ENCODE data around the gene C5orf63.
"Not testable (repeated sequence)": the region's sequence is repeated elsewhere in the genome, so short reads cannot be mapped to it uniquely, and the experiment has no call there.

Gene C5orf63

GRCh38 chr5:127070243-127070642 is 3.1 kb downstream of the C5orf63 start:
- no peak for FAIRE-seq

- no peak for FAIRE-seq
These were observed 4.6 kb downstream of the C5orf63 start for GRCh38 chr5:127068493-127069214.

GRCh38 chr5:127066721-127067120 is 6.6 kb downstream of the C5orf63 start:
- FAIRE-seq = no peak

- FAIRE-seq = no peak
These were observed 9.0 kb downstream of the C5orf63 start for GRCh38 chr5:127064253-127064840.

GRCh38 chr5:127063257-127063913 is 9.9 kb downstream of the C5orf63 start:
- no peak for FAIRE-seq

GRCh38 chr5:127061956-127062355 is 11.3 kb downstream of the C5orf63 start:
- FAIRE-seq = no peak

- FAIRE-seq = no peak
These were observed 11.8 kb downstream of the C5orf63 start for GRCh38 chr5:127061537-127061936.

GRCh38 chr5:127060470-127060985 is 12.8 kb downstream of the C5orf63 start:
- no peak for FAIRE-seq

GRCh38 chr5:127056896-127057295 is 16.4 kb downstream of the C5orf63 start:
- no peak for FAIRE-seq

GRCh38 chr5:127055880-127056653 is 17.2 kb downstream of the C5orf63 start:
- FAIRE-seq = no peak

- FAIRE-seq = not testable (repeated sequence)
These were observed 19.8 kb downstream of the C5orf63 start for GRCh38 chr5:127053551-127053950.

GRCh38 chr5:127053049-127053448 is 20.3 kb downstream of the C5orf63 start:
- no peak for FAIRE-seq

GRCh38 chr5:127051591-127051990 is 21.7 kb downstream of the C5orf63 start:
- FAIRE-seq = no peak

- FAIRE-seq = no peak
These were observed 26.8 kb downstream of the C5orf63 start for GRCh38 chr5:127046343-127047072.

GRCh38 chr5:127042593-127042992 is 30.7 kb downstream of the C5orf63 start:
- FAIRE-seq = no peak

GRCh38 chr5:127041571-127041970 is 31.7 kb downstream of the C5orf63 start:
- no peak for FAIRE-seq

- FAIRE-seq = no peak
These were observed 32.3 kb downstream of the C5orf63 start for GRCh38 chr5:127040796-127041520.

GRCh38 chr5:127038550-127038949 is 34.8 kb downstream of the C5orf63 start:
- no peak for FAIRE-seq

GRCh38 chr5:127031863-127032232 is 41.5 kb downstream of the C5orf63 start:
- no peak for FAIRE-seq

- no peak for FAIRE-seq
These were observed 42.0 kb downstream of the C5orf63 start for GRCh38 chr5:127031147-127031862.
